ENCODE measurements around the gene TMEM120A.

The TMEM120A gene

GRCh38 chr7:75946207-75946855, 48.1 kb downstream of the TMEM120A start:
- no peaks in the 10 kb centered on the region for H3K4me1 ChIP-seq (ENCODE audit: control insufficient read depth, insufficient read depth, low read length)
- H3K36me3 ChIP-seq (ENCODE audit: control insufficient read depth, insufficient read depth, low read length) = peaks cover 3% of the 10 kb centered on the region
- H3K9ac ChIP-seq (ENCODE audit: low read depth, low read length) = no peak overlapping the region
- H3K9me3 ChIP-seq (ENCODE audit: control insufficient read depth, insufficient read depth, low read length) = no peaks in the 10 kb centered on the region
- H3K4me3 ChIP-seq (ENCODE audit: low read depth, low read length) = no peak overlapping the region
- H3K27me3 ChIP-seq (ENCODE audit: control insufficient read depth, insufficient read depth, low read length) = no peaks in the 10 kb centered on the region

GRCh38 chr7:75945297-75946168, 48.9 kb downstream of the TMEM120A start:
- Histone ChIP-seq H3K4me3 (ENCODE audit: low read depth, low read length) (no peak overlapping the region), H3K4me1 (ENCODE audit: control insufficient read depth, insufficient read depth, low read length) (no peaks in the 10 kb centered on the region), H3K36me3 (ENCODE audit: control insufficient read depth, insufficient read depth, low read length) (peaks cover 3% of the 10 kb centered on the region), H3K27me3 (ENCODE audit: control insufficient read depth, insufficient read depth, low read length) (no peaks in the 10 kb centered on the region), H3K9ac (ENCODE audit: low read depth, low read length) (no peak overlapping the region), H3K9me3 (ENCODE audit: control insufficient read depth, insufficient read depth, low read length) (no peaks in the 10 kb centered on the region)

DNA sequence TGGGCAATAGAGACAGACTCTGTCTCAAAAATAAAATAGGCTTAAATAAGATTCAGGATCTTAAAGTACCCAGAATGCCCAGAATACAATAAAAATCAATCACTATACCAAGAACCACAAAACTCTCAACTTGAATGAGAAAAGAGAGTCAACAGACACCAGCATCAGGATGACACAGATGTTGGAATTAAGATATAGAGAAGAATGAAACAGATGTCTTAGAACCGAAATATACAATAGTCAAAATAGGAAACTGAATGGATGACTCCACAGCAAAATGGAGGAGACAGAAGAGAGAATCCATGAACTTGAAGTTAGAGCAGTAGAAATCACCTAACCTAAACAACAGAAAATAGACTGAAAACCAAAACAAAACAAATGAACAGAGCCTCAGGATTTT, 49.9 kb downstream of the TMEM120A start:
- Histone ChIP-seq H3K9me3 (ENCODE audit: control insufficient read depth, insufficient read depth, low read length) (no peaks in the 10 kb centered on the region), H3K36me3 (ENCODE audit: control insufficient read depth, insufficient read depth, low read length) (peaks cover 3% of the 10 kb centered on the region), H3K9ac (ENCODE audit: low read depth, low read length) (no peak overlapping the region), H3K4me3 (ENCODE audit: low read depth, low read length) (no peak overlapping the region), H3K4me1 (ENCODE audit: control insufficient read depth, insufficient read depth, low read length) (no peaks in the 10 kb centered on the region), H3K27me3 (ENCODE audit: control insufficient read depth, insufficient read depth, low read length) (no peaks in the 10 kb centered on the region)

- no peak overlapping the region for H3K4me3 ChIP-seq (ENCODE audit: low read depth, low read length)
- H3K4me1 ChIP-seq (ENCODE audit: control insufficient read depth, insufficient read depth, low read length) = no peaks in the 10 kb centered on the region
- peaks cover 5% of the 10 kb centered on the region for H3K36me3 ChIP-seq (ENCODE audit: control insufficient read depth, insufficient read depth, low read length)
- no peak overlapping the region for H3K9ac ChIP-seq (ENCODE audit: low read depth, low read length)
- H3K27me3 ChIP-seq (ENCODE audit: control insufficient read depth, insufficient read depth, low read length) = no peaks in the 10 kb centered on the region
- H3K9me3 ChIP-seq (ENCODE audit: control insufficient read depth, insufficient read depth, low read length) = no peaks in the 10 kb centered on the region
Observed at GRCh38 chr7:75943864-75944263, 50.5 kb downstream of the TMEM120A start.

DNA sequence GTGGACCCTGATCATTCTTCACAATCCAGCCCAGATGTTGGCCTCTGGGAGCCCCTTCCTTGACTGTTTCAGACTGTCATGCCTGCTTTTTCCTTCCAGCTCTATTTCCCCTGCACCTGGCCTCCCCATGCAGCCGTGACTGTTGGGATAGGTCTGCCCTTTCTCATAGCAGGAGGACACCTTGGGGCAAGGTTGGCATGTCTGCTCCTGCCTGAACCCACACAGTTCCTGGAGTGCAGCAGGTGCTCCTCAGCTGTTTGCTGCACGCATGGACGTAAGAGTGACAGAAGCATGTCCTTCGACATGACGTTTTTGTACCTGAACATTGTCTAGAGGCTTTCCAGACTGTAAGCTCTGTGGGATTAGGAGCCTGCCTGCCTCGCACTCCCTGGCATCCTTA, 55.5 kb downstream of the TMEM120A start:
- Histone ChIP-seq H3K9ac (ENCODE audit: low read depth, low read length) (no peak overlapping the region), H3K4me3 (ENCODE audit: low read depth, low read length) (no peak overlapping the region), H3K9me3 (ENCODE audit: control insufficient read depth, insufficient read depth, low read length) (no peaks in the 10 kb centered on the region), H3K4me1 (ENCODE audit: control insufficient read depth, insufficient read depth, low read length) (no peaks in the 10 kb centered on the region), H3K27me3 (ENCODE audit: control insufficient read depth, insufficient read depth, low read length) (no peaks in the 10 kb centered on the region), H3K36me3 (ENCODE audit: control insufficient read depth, insufficient read depth, low read length) (peaks cover 3% of the 10 kb centered on the region)

GRCh38 chr7:75937958-75938786, 56.2 kb downstream of the TMEM120A start:
- Histone ChIP-seq H3K4me1 (ENCODE audit: control insufficient read depth, insufficient read depth, low read length) (no peaks in the 10 kb centered on the region), H3K9ac (ENCODE audit: low read depth, low read length) (no peak overlapping the region), H3K9me3 (ENCODE audit: control insufficient read depth, insufficient read depth, low read length) (no peaks in the 10 kb centered on the region), H3K36me3 (ENCODE audit: control insufficient read depth, insufficient read depth, low read length) (peaks cover 3% of the 10 kb centered on the region), H3K27me3 (ENCODE audit: control insufficient read depth, insufficient read depth, low read length) (no peaks in the 10 kb centered on the region), H3K4me3 (ENCODE audit: low read depth, low read length) (no peak overlapping the region)
